Ovary (tissue), 1 donor: ENCODE data around the gene RHBDF2.

Source experiments
- EP300 ChIP-seq: sonication (generic); formaldehyde crosslinking; IDR thresholded peaks from one replicate; pipeline ENCODE4 v1.6.1; 2017; ENCODE audit warnings: antibody characterized with exemption
- POLR2A ChIP-seq: fragments of 450-650 bp; IDR thresholded peaks from one replicate; pipeline ENCODE4 v1.6.1; 2017; ENCODE audit warnings: antibody characterized with exemption, mild to moderate bottlenecking, moderate library complexity

- TF ChIP-seq EP300 (no peak), POLR2A (no peak)
Observed at GRCh38 chr17:76442341-76443338, 58.6 kb downstream of the RHBDF2 start.
